Neural progenitor cell (in vitro differentiated cells): ENCODE data around the gene CLSTN2.

ENCODE experiments used
- CTCF ChIP-seq: fragments of 200-600 bp; sonication (generic); IDR thresholded peaks from 2 replicates; pipeline ENCODE4 v1.5.1; 2017; ENCODE audit warnings: antibody characterized with exemption, mild to moderate bottlenecking
- EZH2 ChIP-seq: fragments of 200-600 bp; sonication (generic); IDR thresholded peaks from 2 replicates; pipeline ENCODE4 v1.6.1; 2017; ENCODE audit warnings: antibody characterized with exemption, mild to moderate bottlenecking, moderate library complexity
- EZH2phosphoT487 ChIP-seq: fragments of 200-600 bp; sonication (generic); IDR thresholded peaks from 2 replicates; pipeline ENCODE4 v1.6.1; 2017; ENCODE audit warnings: antibody characterized with exemption

GRCh38 chr3:140429791-140430190, 494.8 kb downstream of the CLSTN2 start:
- no peak for TF ChIP-seq CTCF
- no peak for TF ChIP-seq EZH2
- no peak for TF ChIP-seq EZH2phosphoT487
